Muscle layer of colon (tissue), 2 donors: ENCODE results near the gene PSMB9.
A peak's percentile ranks its signal among the peaks of the same experiment; 100 is the strongest.

ENCODE experiments used
- H3K27ac ChIP-seq: one replicate; pipeline ENCODE4 v1.7.0; 2013; ENCODE audit warnings: low read depth, mild to moderate bottlenecking, low read length, moderate library complexity
- H3K27me3 ChIP-seq, 2 donors: one replicate each; pipeline ENCODE4 v1.7.0; 2013; ENCODE audit warnings: low read length in 2 of 2, mild to moderate bottlenecking in 2 of 2; ENCODE audit not compliant: insufficient read depth in 2 of 2, control insufficient read depth in 1 of 2
- H3K36me3 ChIP-seq: one replicate; pipeline ENCODE4 v1.7.0; 2013; ENCODE audit warnings: mild to moderate bottlenecking, low read length; ENCODE audit not compliant: insufficient read depth
- H3K4me1 ChIP-seq: one replicate; pipeline ENCODE4 v1.7.0; 2013; ENCODE audit warnings: mild to moderate bottlenecking, low read length; ENCODE audit not compliant: insufficient read depth
- H3K4me3 ChIP-seq, 2 donors: one replicate each; pipeline ENCODE4 v1.7.0; 2013; ENCODE audit warnings: low read length in 2 of 2, low read depth in 1 of 2, mild to moderate bottlenecking in 1 of 2, moderate library complexity in 1 of 2
- H3K9ac ChIP-seq: one replicate; pipeline ENCODE4 v1.7.0; 2013; ENCODE audit warnings: low read length
- H3K9me3 ChIP-seq: one replicate; pipeline ENCODE4 v1.7.0; 2013; ENCODE audit warnings: mild to moderate bottlenecking, low read length
- donor health status: abdominal sarcoma.
- donor health status: Adenocarcinoma of cecum.

PSMB9 gene

GRCh38 chr6:32888576-32888975 is 34.6 kb downstream of the PSMB9 start:
- Histone ChIP-seq H3K27me3 (no peaks in the 10 kb centered on the region), H3K4me3 (no peak overlapping the region), H3K9ac (no peak overlapping the region), H3K36me3 (no peaks in the 10 kb centered on the region), H3K4me1 (peaks cover 21% of the 10 kb centered on the region), H3K27ac (no peak overlapping the region), H3K9me3 (no peaks in the 10 kb centered on the region)

- Histone ChIP-seq H3K27me3 (no peaks in the 10 kb centered on the region), H3K4me1 (peaks cover 21% of the 10 kb centered on the region), H3K9ac (no peak overlapping the region), H3K4me3 (no peak overlapping the region), H3K9me3 (no peaks in the 10 kb centered on the region), H3K36me3 (no peaks in the 10 kb centered on the region), H3K27ac (no peak overlapping the region)
Measured at GRCh38 chr6:32889533-32889932, 35.5 kb downstream of the PSMB9 start.

GRCh38 chr6:32890831-32891230 is 36.8 kb downstream of the PSMB9 start:
- H3K4me3 ChIP-seq = no peak overlapping the region
- no peak overlapping the region for H3K27ac ChIP-seq
- H3K9me3 ChIP-seq = no peaks in the 10 kb centered on the region
- H3K36me3 ChIP-seq = no peaks in the 10 kb centered on the region
- H3K9ac ChIP-seq = no peak overlapping the region
- no peaks in the 10 kb centered on the region for H3K27me3 ChIP-seq
- H3K4me1 ChIP-seq = peaks cover 28% of the 10 kb centered on the region

- H3K4me1 ChIP-seq = peaks cover 8% of the 10 kb centered on the region
- H3K36me3 ChIP-seq = no peaks in the 10 kb centered on the region
- H3K27me3 ChIP-seq = no peaks in the 10 kb centered on the region
- peak overlapping the region; percentile 99 for H3K27ac ChIP-seq
- H3K4me3 ChIP-seq = peak overlapping the region; percentile 88 to 94
- no peaks in the 10 kb centered on the region for H3K9me3 ChIP-seq
- peak overlapping the region; percentile 74 for H3K9ac ChIP-seq
Measured at GRCh38 chr6:32894085-32895005, 40.4 kb downstream of the PSMB9 start.

GRCh38 chr6:32895006-32895345 is 41.0 kb downstream of the PSMB9 start:
- Histone ChIP-seq H3K27me3 (no peaks in the 10 kb centered on the region), H3K4me3 (peak overlapping the region; percentile 88 to 94), H3K9ac (peak overlapping the region; percentile 74), H3K27ac (peak overlapping the region; percentile 99), H3K9me3 (no peaks in the 10 kb centered on the region), H3K36me3 (no peaks in the 10 kb centered on the region), H3K4me1 (peaks cover 8% of the 10 kb centered on the region)

GRCh38 chr6:32903952-32904351 is 50.0 kb downstream of the PSMB9 start:
- H3K4me1 ChIP-seq = no peaks in the 10 kb centered on the region
- no peaks in the 10 kb centered on the region for H3K27me3 ChIP-seq
- no peak overlapping the region for H3K4me3 ChIP-seq
- H3K36me3 ChIP-seq = peaks cover 4% of the 10 kb centered on the region
- no peaks in the 10 kb centered on the region for H3K9me3 ChIP-seq
- no peak overlapping the region for H3K9ac ChIP-seq
- H3K27ac ChIP-seq = no peak overlapping the region

- H3K36me3 ChIP-seq = peaks cover 4% of the 10 kb centered on the region
- no peaks in the 10 kb centered on the region for H3K27me3 ChIP-seq
- no peaks in the 10 kb centered on the region for H3K4me1 ChIP-seq
- no peaks in the 10 kb centered on the region for H3K9me3 ChIP-seq
- H3K4me3 ChIP-seq = no peak overlapping the region
- H3K9ac ChIP-seq = no peak overlapping the region
- H3K27ac ChIP-seq = no peak overlapping the region
Measured at GRCh38 chr6:32905078-32905477, 51.1 kb downstream of the PSMB9 start.

- Histone ChIP-seq H3K27me3 (no peaks in the 10 kb centered on the region), H3K27ac (no peak overlapping the region), H3K9me3 (no peaks in the 10 kb centered on the region), H3K9ac (no peak overlapping the region), H3K36me3 (no peaks in the 10 kb centered on the region), H3K4me1 (no peaks in the 10 kb centered on the region), H3K4me3 (no peak overlapping the region)
Measured at GRCh38 chr6:32906539-32906938, 52.5 kb downstream of the PSMB9 start.

- H3K4me1 ChIP-seq = no peaks in the 10 kb centered on the region
- H3K27me3 ChIP-seq = no peaks in the 10 kb centered on the region
- H3K9me3 ChIP-seq = no peaks in the 10 kb centered on the region
- no peak overlapping the region for H3K27ac ChIP-seq
- H3K36me3 ChIP-seq = no peaks in the 10 kb centered on the region
- H3K9ac ChIP-seq = no peak overlapping the region
- H3K4me3 ChIP-seq = no peak overlapping the region
Measured at GRCh38 chr6:32908897-32909296, 54.9 kb downstream of the PSMB9 start.
